MCF 10A (cell line): ENCODE data around the gene MAML2. TPM values are rescaled to one million over a fixed set of nuclear protein-coding genes. Genes with fewer than 3 reads are reported as not detected.

Experiments used
- BruUV-seq: library from RNA; stranded (reverse); fragments of 400-500 nt; replicated peaks from 2 replicates; lab custom pipeline; 2021; lab: Mats Ljungman, UMichigan
- CTCF ChIA-PET: fragments of 300-600 bp; sonication (Branson Sonifier 250); formaldehyde crosslinking; extraction: SDS; loops from one replicate; lab custom pipeline; 2021; ENCODE audit warnings: antibody characterized with exemption, inconsistent platforms; lab: Yijun Ruan, JAX
- POLR2A ChIA-PET: fragments of 300-600, 350-650 bp; sonication (Branson Sonifier 250); formaldehyde crosslinking; extraction: SDS; loops from one replicate; lab custom pipeline; 2020; ENCODE audit warnings: antibody characterized with exemption, inconsistent platforms; lab: Yijun Ruan, JAX
- DNase-seq: peaks from one replicate; pipeline ENCODE4 v3.0.0-alpha.2; 2018; ENCODE audit not compliant: unreplicated experiment
- H3K27ac Mint-ChIP-seq: one replicate; pipeline ENCODE4 v1.8.0; 2022; ENCODE audit warnings: mild to moderate bottlenecking, low read depth, mixed read lengths; ENCODE audit not compliant: unreplicated experiment
- H3K27me3 Mint-ChIP-seq: one replicate; pipeline ENCODE4 v1.8.0; 2022; ENCODE audit warnings: mixed read lengths; ENCODE audit not compliant: insufficient read depth, unreplicated experiment
- H3K36me3 Mint-ChIP-seq: one replicate; pipeline ENCODE4 v1.8.0; 2022; ENCODE audit warnings: mild to moderate bottlenecking, moderate library complexity, mixed read lengths; ENCODE audit not compliant: insufficient read depth, unreplicated experiment
- H3K4me1 Mint-ChIP-seq: one replicate; pipeline ENCODE4 v1.8.0; 2022; ENCODE audit warnings: mixed read lengths; ENCODE audit not compliant: insufficient read depth, unreplicated experiment
- H3K4me3 Mint-ChIP-seq: one replicate; pipeline ENCODE4 v1.8.0; 2022; ENCODE audit warnings: mild to moderate bottlenecking, moderate library complexity, mixed read lengths; ENCODE audit not compliant: unreplicated experiment
- H3K9me3 Mint-ChIP-seq: one replicate; pipeline ENCODE4 v1.8.0; 2022; ENCODE audit warnings: mixed read lengths; ENCODE audit not compliant: unreplicated experiment
- CTCF ChIP-seq: fragments of 200-600 bp; IDR thresholded peaks from one replicate; pipeline ENCODE4 v1.8.0; 2022; ENCODE audit warnings: antibody characterized with exemption, mild to moderate bottlenecking; ENCODE audit not compliant: unreplicated experiment
- intact Hi-C: fragments of 100-400 bp; cut with micrococcal nuclease; formaldehyde crosslinking; loops from 2 replicates; pipeline ENCODE4 v1.14.1; 2022
- total RNA-seq: library from RNA; stranded (reverse); gene quantifications from 2 replicates; pipeline ENCODE4 v1.2.3, GENCODE V29; 2022

MAML2 gene
- total RNA-seq, 1 experiment from 2014 or later: 8.6 TPM

GRCh38 chr11:96021901-96022650, 320.9 kb downstream of the MAML2 start:
- BruUV-seq: no TSS peak
- H3K27me3 Mint-ChIP-seq: no peaks in the 10 kb centered on the region
- no peaks in the 10 kb centered on the region for H3K36me3 Mint-ChIP-seq
- H3K27ac Mint-ChIP-seq: no peak overlapping the region
- intact Hi-C loops: no loop called here
- H3K9me3 Mint-ChIP-seq: no peaks in the 10 kb centered on the region
- ChIA-PET POLR2A (interaction anchor here (1.0 kb wide), 1 partner anchor 13 kb away, joined by 3 read pairs; no protein-coding TSS in a partner anchor), CTCF (interaction anchor here (1.2 kb wide), 1 partner anchor 372 kb away, joined by 4 read pairs; no protein-coding TSS in a partner anchor)
- no peak for DNase-seq
- H3K4me1 Mint-ChIP-seq: no peaks in the 10 kb centered on the region
- TF ChIP-seq CTCF: no peak
- no peak overlapping the region for H3K4me3 Mint-ChIP-seq

- H3K4me3 Mint-ChIP-seq: no peak overlapping the region
- H3K27me3 Mint-ChIP-seq: no peaks in the 10 kb centered on the region
- no peak for TF ChIP-seq CTCF
- H3K9me3 Mint-ChIP-seq: no peaks in the 10 kb centered on the region
- H3K4me1 Mint-ChIP-seq: no peaks in the 10 kb centered on the region
- ChIA-PET CTCF (interaction anchor here (0.7 to 1.8 kb wide), 2 partner anchors 16 to 184 kb away, joined by 3 to 6 read pairs; no protein-coding TSS in a partner anchor), POLR2A (no interaction called here)
- H3K36me3 Mint-ChIP-seq: no peaks in the 10 kb centered on the region
- no peak for DNase-seq
- no peak overlapping the region for H3K27ac Mint-ChIP-seq
- intact Hi-C loops: no loop called here
- BruUV-seq: no TSS peak
These were observed 322.9 kb downstream of the MAML2 start for GRCh38 chr11:96019810-96020747.

GRCh38 chr11:96019281-96019680, 323.7 kb downstream of the MAML2 start:
- no TSS peak for BruUV-seq
- H3K36me3 Mint-ChIP-seq: no peaks in the 10 kb centered on the region
- POLR2A ChIA-PET: no interaction called here
- H3K27ac Mint-ChIP-seq: no peak overlapping the region
- H3K4me1 Mint-ChIP-seq: no peaks in the 10 kb centered on the region
- no peak overlapping the region for H3K4me3 Mint-ChIP-seq
- TF ChIP-seq CTCF: no peak
- CTCF ChIA-PET: interaction anchor here (0.6 to 1.8 kb wide), 3 partner anchors 16 to 183 kb away, joined by 3 to 6 read pairs (median 3); no protein-coding TSS in a partner anchor
- H3K9me3 Mint-ChIP-seq: no peaks in the 10 kb centered on the region
- intact Hi-C loops: no loop called here
- no peak for DNase-seq
- no peaks in the 10 kb centered on the region for H3K27me3 Mint-ChIP-seq
